HG03097 (cell line): Measurements from ENCODE around the gene SLC37A1.
"Not testable (repeated sequence)": the region's sequence is repeated elsewhere in the genome, so short reads cannot be mapped to it uniquely, and the experiment has no call there.

ENCODE experiments used
- ATAC-seq: cut with Tn5 transposase; IDR thresholded peaks from one replicate; pipeline ENCODE4 v1.9.1; 2021; ENCODE audit not compliant: unreplicated experiment, low FRiP score

The SLC37A1 gene

DNA sequence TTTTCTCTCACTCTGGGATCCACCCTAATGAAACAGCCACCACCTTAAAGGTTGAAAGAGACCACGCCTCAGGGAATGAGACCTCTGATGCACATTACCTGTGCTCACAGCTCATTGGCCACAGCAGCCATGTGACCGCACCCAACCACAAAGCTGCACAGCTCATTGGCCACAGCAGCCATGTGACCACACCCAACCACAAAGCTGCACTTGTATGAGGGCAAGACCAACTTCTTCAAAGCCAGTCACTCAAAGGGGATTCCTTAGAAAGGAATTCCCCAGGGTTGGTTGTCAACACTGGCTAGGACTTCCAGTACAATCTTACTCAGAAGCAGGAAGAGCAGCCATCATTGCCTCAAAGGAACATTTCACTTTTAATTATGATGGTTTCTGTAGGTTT lies 96.2 kb downstream of the SLC37A1 start:
- no peak for ATAC-seq

- no peak for ATAC-seq
Measured at GRCh38 chr21:42611852-42612251, 98.2 kb downstream of the SLC37A1 start.

DNA sequence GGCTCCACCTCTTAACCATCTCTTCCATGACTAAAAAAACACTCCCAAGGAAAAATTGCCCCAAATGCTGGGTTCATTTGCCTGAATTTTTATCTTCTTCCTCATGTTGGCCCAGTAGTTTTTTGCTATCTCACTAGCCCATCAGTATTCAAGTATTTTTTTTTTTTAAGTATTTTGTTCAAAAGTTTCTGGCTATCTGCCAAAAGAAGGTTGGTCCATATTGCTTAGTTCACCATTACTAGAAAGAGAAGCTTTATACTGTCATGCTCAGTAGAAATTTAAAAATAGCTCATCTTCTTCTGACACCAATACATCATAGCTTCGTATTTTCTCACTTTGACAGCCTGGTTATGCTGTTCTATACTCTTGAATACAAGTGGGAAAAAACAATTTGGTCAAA lies 98.7 kb downstream of the SLC37A1 start:
- ATAC-seq = no peak

- no peak for ATAC-seq
Measured at GRCh38 chr21:42613756-42614155, 100.1 kb downstream of the SLC37A1 start.

GRCh38 chr21:42614396-42614795 lies 100.7 kb downstream of the SLC37A1 start:
- no peak for ATAC-seq

DNA sequence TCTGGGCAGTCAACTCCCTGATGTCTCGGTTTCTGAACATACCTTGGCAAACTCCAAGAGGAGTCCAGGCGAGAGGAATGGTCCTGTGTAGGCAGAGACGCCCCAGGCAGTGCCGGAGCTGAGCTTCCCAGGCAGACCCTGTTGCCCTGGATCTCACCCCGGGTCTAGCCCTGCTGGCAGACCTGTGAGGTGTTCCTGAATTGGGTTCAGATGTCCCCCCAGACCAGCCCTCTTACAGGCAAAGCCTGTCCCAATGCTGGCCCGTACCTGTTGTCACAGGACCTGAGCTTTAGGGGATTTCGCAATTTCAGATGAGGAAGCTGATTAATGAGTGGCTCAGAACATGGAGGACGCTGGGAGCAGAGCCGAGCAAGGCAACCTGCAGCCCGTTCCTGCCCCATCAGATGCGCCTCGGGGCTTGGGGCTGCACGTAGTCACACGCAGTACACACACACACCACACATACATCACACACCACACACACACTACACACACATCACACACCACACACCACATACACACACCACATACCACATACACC lies 101.2 kb downstream of the SLC37A1 start:
- ATAC-seq = no peak

- ATAC-seq = not testable (repeated sequence)
Measured at GRCh38 chr21:42615377-42615776, 101.7 kb downstream of the SLC37A1 start.

DNA sequence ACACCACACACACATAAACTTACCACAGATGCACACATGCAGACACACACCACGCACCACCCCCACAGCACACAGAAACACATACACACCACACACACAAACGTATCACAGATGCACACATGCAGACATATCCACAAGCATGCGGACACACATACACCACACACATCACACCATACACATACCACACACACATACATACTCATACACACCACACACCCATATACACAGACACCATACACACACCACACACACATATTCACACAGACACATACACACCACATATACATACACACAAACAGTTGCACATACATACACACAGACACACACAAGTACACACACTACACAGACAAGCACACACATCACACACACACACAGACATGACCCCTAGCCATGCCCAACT lies 102.3 kb downstream of the SLC37A1 start:
- ATAC-seq = no peak

DNA sequence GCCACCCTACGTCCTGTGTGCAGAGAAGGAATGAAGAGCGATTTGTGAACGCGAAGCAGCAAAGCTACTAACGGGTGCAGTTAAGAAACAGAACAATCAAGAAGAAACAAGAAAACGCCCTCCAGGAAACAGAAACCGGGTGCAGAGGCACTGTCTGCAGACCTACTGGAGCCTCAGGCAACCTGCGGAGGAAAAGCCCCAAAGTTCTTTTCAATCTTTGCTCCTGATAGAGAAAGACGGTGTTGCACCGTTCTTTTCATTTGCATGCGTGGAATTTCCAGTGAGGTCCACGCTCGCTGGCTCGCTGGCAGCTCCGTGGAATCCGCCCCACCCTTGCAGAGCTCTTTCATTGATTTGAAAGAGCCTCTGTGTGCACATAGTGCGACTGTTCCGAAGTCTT lies 102.8 kb downstream of the SLC37A1 start:
- ATAC-seq = no peak

GRCh38 chr21:42616941-42617340 lies 103.3 kb downstream of the SLC37A1 start:
- no peak for ATAC-seq

DNA sequence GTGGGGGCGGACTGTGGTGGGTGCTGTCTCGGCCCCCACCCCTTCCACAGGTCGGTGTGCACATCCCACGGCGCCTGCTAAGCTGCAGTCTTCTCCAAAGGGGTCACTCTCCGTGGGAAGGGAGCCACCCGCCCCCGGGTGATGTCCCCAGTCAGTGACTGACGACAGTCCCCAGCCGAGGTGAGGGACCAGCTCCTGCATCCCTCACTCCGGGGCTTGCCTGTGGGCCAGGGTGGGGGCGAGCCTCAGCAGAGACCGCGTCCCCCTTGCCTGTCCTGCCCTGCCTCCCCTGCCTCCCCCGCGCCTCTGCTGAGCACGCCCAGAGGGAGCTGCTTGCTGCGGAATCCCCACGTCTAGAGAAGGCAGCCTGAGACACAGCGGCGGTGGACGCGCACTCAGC lies 103.8 kb downstream of the SLC37A1 start:
- no peak for ATAC-seq

DNA sequence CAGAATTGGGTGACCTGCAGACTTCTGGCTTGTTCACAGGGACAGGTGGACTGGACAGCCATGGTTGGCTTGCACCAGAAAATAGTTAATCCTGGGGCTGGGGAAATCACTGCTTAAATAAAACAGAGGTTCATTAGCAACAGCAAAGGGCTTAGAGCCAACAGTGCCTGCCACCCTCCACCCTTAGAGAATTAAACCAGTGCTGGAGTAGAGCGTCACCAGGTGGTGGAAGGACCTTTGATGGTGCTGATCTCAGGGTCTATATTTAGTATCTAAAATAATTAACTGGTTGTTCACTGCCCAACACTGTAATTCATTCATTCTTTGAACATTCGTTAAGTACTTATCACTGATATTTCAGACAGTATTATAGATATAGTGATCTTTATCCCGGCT lies 105.1 kb downstream of the SLC37A1 start:
- ATAC-seq = no peak

DNA sequence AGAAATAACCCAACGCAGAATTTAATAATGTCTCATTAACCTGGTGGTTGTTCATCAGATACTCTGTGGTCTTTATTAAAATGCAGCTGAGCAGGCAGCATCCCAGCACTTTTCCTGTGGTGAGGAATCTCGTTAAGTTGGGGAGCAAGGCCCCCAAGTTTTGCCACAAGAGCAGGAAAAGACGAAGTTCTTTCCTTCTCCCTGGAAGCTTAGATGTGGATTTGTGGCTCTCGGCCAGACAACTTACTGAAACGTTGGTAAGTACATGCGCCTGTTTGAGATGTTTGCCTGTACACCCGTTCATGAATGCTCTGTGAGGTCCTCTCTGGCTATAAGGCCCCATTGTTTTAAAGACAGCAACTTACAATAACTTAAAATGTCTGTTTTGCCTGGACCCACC lies 105.5 kb downstream of the SLC37A1 start:
- ATAC-seq = no peak

- ATAC-seq = no peak
Measured at GRCh38 chr21:42619841-42620240, 106.2 kb downstream of the SLC37A1 start.

- ATAC-seq = no peak
Measured at GRCh38 chr21:42621166-42621818, 107.6 kb downstream of the SLC37A1 start.

GRCh38 chr21:42621819-42622177 lies 108.1 kb downstream of the SLC37A1 start:
- no peak for ATAC-seq

- no peak for ATAC-seq
Measured at GRCh38 chr21:42622284-42622683, 108.6 kb downstream of the SLC37A1 start.

GRCh38 chr21:42623694-42624093 lies 110.0 kb downstream of the SLC37A1 start:
- ATAC-seq = no peak

DNA sequence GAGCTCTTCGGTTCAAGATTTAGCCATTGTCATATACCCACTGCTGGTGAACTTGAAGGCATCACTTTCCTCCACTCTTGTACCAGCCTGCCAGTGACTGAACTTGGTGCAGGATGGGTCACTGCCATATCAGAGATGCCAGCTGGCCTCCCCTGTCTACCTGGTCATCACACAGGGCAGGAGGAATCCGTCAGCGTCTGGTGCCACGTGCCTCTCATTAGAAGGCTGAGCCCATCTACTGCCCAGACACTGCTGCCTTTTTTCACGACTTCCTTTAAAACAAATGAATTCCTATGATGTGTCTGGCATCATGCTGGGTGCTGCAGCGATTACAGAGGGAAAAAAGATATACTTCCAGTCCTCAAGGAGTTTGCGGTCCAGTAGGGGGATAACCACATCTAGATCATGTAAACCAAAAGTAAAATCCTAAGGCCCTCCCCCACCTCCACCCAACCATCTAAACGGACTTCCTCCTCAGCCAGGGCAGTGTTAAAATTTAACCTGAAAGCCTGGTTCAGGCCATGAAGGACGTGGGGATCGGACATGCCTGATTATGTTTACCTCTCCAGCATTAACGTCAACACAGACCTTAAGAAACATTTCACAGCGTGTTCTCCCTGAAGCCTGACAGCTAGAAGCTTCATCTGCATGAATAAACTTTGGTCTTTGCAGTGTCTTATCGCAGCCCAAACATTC lies 110.6 kb downstream of the SLC37A1 start:
- no peak for ATAC-seq

GRCh38 chr21:42624936-42625335 lies 111.3 kb downstream of the SLC37A1 start:
- no peak for ATAC-seq

DNA sequence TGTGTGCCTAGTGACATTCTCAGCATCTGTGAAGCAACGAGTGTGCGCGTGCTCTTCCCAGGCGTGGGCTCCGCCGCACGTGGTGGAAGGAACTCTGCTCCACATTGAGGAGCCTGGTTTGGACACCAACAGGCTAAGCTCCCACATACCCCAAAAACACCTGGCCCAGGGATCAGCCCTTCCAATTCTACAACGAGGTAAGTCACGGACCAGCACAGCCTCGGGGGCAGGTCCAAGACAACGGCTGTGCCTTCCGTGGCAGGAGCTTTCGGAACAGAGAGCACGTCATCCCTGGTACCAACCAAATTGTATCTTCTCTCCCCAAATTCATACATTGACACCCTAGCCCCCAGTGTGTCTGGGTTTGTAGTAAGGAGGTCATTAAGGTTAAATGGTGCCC lies 112.5 kb downstream of the SLC37A1 start:
- ATAC-seq = no peak
